Fibroblast of lung (primary cell): ENCODE results near the gene MYRIP. TPM values are rescaled to one million over a fixed set of nuclear protein-coding genes. Genes with fewer than 3 reads are reported as not detected.

Experiments
- DNase-seq, 2 donors: peaks; one replicate each; pipeline versions ENCODE4 v3.0.0 to v3.0.0-alpha.2; 2010; ENCODE audit warnings: low read depth in 2 of 2
- H2AFZ ChIP-seq: 2 replicates; pipeline ENCODE4 v1.5.1; 2012; ENCODE audit warnings: low read length, control low read depth, inconsistent platforms
- H3K27ac ChIP-seq: 2 replicates; pipeline ENCODE4 v1.5.1; 2011; ENCODE audit warnings: low read length, control low read depth; ENCODE audit not compliant: insufficient read depth
- H3K27me3 ChIP-seq: 2 replicates; pipeline ENCODE4 v1.5.1; 2011; ENCODE audit warnings: mild to moderate bottlenecking, low read length; ENCODE audit not compliant: control insufficient read depth, insufficient read depth
- H3K36me3 ChIP-seq: 2 replicates; pipeline ENCODE4 v1.5.1; 2011; ENCODE audit warnings: low read length; ENCODE audit not compliant: control insufficient read depth, insufficient read depth
- H3K4me1 ChIP-seq: 2 replicates; pipeline ENCODE4 v1.5.1; 2011; ENCODE audit warnings: low read length; ENCODE audit not compliant: control insufficient read depth, insufficient read depth; ENCODE audit errors: extremely low read depth
- H3K4me2 ChIP-seq: 2 replicates; pipeline ENCODE4 v1.5.1; 2011; ENCODE audit warnings: low read length, control low read depth; ENCODE audit not compliant: insufficient read depth; ENCODE audit errors: extremely low read depth
- H3K4me3 ChIP-seq, 4 experiments: fragments of 200-600 bp in 1 of 4; sonication (generic) in 1 of 4; replicated peaks in 1 of 4; 2 replicates each; pipeline ENCODE4 v1.5.1; 2011 to 2016; ENCODE audit warnings: low read length in 4 of 4, low read depth in 3 of 4, mild to moderate bottlenecking in 3 of 4, control low read depth in 2 of 4, inconsistent platforms in 1 of 4, mixed read lengths in 1 of 4; ENCODE audit not compliant: insufficient read depth in 1 of 4; ENCODE audit errors: control extremely low read depth in 1 of 4
- H3K79me2 ChIP-seq: 2 replicates; pipeline ENCODE4 v1.5.1; 2012; ENCODE audit warnings: mild to moderate bottlenecking, low read length, inconsistent platforms; ENCODE audit not compliant: control insufficient read depth, insufficient read depth
- H3K9ac ChIP-seq: 2 replicates; pipeline ENCODE4 v1.5.1; 2011; ENCODE audit warnings: mild to moderate bottlenecking, low read length, control low read depth; ENCODE audit not compliant: insufficient read depth
- H3K9me3 ChIP-seq: 2 replicates; pipeline ENCODE4 v1.5.1; 2012; ENCODE audit warnings: low read depth, low read length; ENCODE audit not compliant: control insufficient read depth, insufficient read depth
- H4K20me1 ChIP-seq: 2 replicates; pipeline ENCODE4 v1.5.1; 2011; ENCODE audit warnings: low read length; ENCODE audit not compliant: control insufficient read depth, insufficient read depth; ENCODE audit errors: extremely low read depth
- EZH2 ChIP-seq: IDR thresholded peaks from 2 replicates; pipeline ENCODE4 v1.5.1; 2012; ENCODE audit warnings: low read length, control low read depth, mild to moderate bottlenecking; ENCODE audit errors: missing control alignments
- polyA plus RNA-seq, 2 donors: library from polyadenylated mRNA; depleted of rRNA in 1 of 2; stranded (reverse) in 1 of 2; unstranded in 1 of 2; fragments of >200 nt; gene quantifications; 2 replicates each; pipeline ENCODE4 v1.2.1, GENCODE V29; 2011 to 2012; ENCODE audit warnings: missing spikeins in 1 of 2
- total RNA-seq: library from RNA; depleted of rRNA; stranded (reverse); fragments of >200 nt; gene quantifications from 2 replicates; pipeline ENCODE4 v1.2.1, GENCODE V29; 2014
- TF ChIP-seq, protein P1 (sequence below), 2 donors: IDR thresholded peaks in 1 of 2; conservative IDR thresholded peaks in 1 of 2; 1 replicate in 1 of 2; 2 replicates in 1 of 2; pipeline ENCODE4 v1.5.1; 2011 to 2012; ENCODE audit warnings: low read length in 2 of 2, control low read depth in 1 of 2, inconsistent platforms in 1 of 2, low read depth in 1 of 2, mild to moderate bottlenecking in 1 of 2

MYRIP gene
- total and polyA plus RNA-seq, 2 donors (not counting 1 experiment from before 2014, with no cell fraction given), result 0.02 TPM; not detected in 1

DNA sequence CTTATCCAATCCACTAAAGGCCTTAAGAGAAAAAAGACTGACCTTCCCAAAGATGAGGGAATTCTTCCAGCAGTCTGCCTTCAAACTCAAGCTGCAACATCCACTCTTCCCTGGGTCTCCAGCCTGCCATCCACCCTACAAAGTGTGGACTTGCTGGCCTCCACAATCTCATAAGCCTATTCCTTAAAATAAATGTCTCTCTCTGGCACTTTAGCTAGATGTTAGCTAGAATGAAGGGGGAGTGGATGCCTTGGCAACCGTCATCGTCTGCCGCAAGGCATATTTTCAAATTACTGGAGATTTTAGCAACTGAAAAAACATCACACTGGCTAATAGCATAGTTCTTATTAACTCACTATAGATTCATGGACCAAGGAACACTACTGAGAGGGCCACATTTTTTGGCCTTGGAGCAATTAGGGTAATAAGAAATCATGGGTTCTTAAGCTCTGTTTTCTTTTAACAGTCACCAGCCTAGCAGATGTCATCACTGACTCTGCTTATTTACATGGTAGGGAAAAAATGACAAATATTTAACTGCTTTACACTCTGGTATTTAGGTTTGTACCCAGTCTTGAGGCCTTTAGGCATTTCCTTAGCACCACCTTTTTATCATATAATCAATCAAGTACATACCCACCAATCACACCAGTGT lies 245.3 kb downstream of the MYRIP start:
- no peaks in the 10 kb centered on the region for H3K4me1 ChIP-seq
- no peaks in the 10 kb centered on the region for H3K27me3 ChIP-seq
- no peak overlapping the region for H2AFZ ChIP-seq
- peak in 1 of 2 donors; percentile 55 for DNase-seq
- TF ChIP-seq, protein P1, sequence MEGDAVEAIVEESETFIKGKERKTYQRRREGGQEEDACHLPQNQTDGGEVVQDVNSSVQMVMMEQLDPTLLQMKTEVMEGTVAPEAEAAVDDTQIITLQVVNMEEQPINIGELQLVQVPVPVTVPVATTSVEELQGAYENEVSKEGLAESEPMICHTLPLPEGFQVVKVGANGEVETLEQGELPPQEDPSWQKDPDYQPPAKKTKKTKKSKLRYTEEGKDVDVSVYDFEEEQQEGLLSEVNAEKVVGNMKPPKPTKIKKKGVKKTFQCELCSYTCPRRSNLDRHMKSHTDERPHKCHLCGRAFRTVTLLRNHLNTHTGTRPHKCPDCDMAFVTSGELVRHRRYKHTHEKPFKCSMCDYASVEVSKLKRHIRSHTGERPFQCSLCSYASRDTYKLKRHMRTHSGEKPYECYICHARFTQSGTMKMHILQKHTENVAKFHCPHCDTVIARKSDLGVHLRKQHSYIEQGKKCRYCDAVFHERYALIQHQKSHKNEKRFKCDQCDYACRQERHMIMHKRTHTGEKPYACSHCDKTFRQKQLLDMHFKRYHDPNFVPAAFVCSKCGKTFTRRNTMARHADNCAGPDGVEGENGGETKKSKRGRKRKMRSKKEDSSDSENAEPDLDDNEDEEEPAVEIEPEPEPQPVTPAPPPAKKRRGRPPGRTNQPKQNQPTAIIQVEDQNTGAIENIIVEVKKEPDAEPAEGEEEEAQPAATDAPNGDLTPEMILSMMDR (conservative IDR thresholded peaks at IDR 0.05 in 1 of 2, IDR thresholded peaks at IDR 0.05 in 1 of 2; ENCODE audit: low read depth in 1 of 2, low read length in 2 of 2), result no peak
- TF ChIP-seq EZH2, result no peak
- no peaks in the 10 kb centered on the region for H4K20me1 ChIP-seq
- H3K36me3 ChIP-seq, result no peaks in the 10 kb centered on the region
- H3K9ac ChIP-seq, result no peak overlapping the region
- no peak overlapping the region for H3K27ac ChIP-seq
- H3K4me2 ChIP-seq, result no peak overlapping the region
- no peak overlapping the region for H3K4me3 ChIP-seq
- H3K79me2 ChIP-seq, result no peaks in the 10 kb centered on the region
- no peaks in the 10 kb centered on the region for H3K9me3 ChIP-seq

DNA sequence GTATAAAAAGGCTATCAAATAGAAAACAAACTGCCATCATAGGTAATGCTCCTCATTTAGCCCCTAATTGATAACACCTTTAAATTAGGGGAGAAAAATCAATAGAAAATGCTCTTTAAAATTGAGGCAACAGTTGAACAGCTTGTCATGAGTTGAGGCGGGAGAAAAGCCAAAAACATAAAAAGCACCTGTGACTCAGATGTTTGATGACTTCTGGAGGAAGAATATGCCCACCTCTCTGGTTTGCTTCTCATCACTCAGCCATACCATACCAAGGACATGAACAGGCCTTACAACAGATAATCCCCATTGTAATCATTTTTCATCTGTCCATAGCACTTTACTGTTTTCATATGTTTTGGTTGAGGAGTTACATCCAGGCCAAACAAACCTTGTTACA lies 246.0 kb downstream of the MYRIP start:
- no peak overlapping the region for H3K9ac ChIP-seq
- H3K27ac ChIP-seq, result no peak overlapping the region
- H3K36me3 ChIP-seq, result no peaks in the 10 kb centered on the region
- no peaks in the 10 kb centered on the region for H3K27me3 ChIP-seq
- DNase-seq, result peak in 1 of 2 donors; percentile 10
- no peak overlapping the region for H3K4me2 ChIP-seq
- TF ChIP-seq EZH2, result no peak
- TF ChIP-seq, protein P1 (conservative IDR thresholded peaks at IDR 0.05 in 1 of 2, IDR thresholded peaks at IDR 0.05 in 1 of 2; ENCODE audit: low read depth in 1 of 2, low read length in 2 of 2), result no peak
- H3K79me2 ChIP-seq, result no peaks in the 10 kb centered on the region
- no peaks in the 10 kb centered on the region for H3K9me3 ChIP-seq
- no peak overlapping the region for H3K4me3 ChIP-seq
- no peaks in the 10 kb centered on the region for H3K4me1 ChIP-seq
- no peaks in the 10 kb centered on the region for H4K20me1 ChIP-seq
- H2AFZ ChIP-seq, result no peak overlapping the region

DNA sequence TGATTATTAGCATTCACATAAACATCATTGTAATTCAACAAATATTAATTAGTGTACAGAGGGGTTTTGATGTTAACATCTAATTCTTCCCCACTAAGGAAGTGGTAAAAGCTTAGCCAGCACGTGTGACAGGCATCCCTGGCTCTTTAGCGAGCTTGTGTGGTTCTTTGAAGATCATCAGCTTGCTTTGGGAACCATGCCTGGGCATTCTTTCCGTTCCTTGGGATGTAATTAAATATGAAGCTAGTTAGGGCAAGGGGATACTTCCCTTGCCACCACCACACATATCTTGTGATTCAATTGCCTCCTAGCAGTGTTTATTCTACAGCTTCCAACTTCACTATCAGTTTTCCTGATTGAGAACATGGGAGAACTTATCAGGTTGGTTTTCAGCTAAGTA lies 246.5 kb downstream of the MYRIP start:
- Histone ChIP-seq H3K9ac (no peak overlapping the region), H3K9me3 (no peaks in the 10 kb centered on the region), H3K4me3 (no peak overlapping the region), H3K36me3 (no peaks in the 10 kb centered on the region), H3K4me1 (no peaks in the 10 kb centered on the region), H4K20me1 (no peaks in the 10 kb centered on the region), H3K4me2 (no peak overlapping the region), H3K79me2 (no peaks in the 10 kb centered on the region), H3K27ac (no peak overlapping the region), H2AFZ (no peak overlapping the region), H3K27me3 (no peaks in the 10 kb centered on the region)
- DNase-seq, result peak in 1 of 2 donors; percentile 11
- TF ChIP-seq, protein P1 (conservative IDR thresholded peaks at IDR 0.05 in 1 of 2, IDR thresholded peaks at IDR 0.05 in 1 of 2; ENCODE audit: low read depth in 1 of 2, low read length in 2 of 2), result no peak
- no peak for TF ChIP-seq EZH2
